ENCODE data around the gene SEMA3B.
A peak's percentile ranks its signal among the peaks of the same experiment; 100 is the strongest.
"Not testable (repeated sequence)": the region's sequence is repeated elsewhere in the genome, so short reads cannot be mapped to it uniquely, and the experiment has no call there.

SEMA3B gene

DNA sequence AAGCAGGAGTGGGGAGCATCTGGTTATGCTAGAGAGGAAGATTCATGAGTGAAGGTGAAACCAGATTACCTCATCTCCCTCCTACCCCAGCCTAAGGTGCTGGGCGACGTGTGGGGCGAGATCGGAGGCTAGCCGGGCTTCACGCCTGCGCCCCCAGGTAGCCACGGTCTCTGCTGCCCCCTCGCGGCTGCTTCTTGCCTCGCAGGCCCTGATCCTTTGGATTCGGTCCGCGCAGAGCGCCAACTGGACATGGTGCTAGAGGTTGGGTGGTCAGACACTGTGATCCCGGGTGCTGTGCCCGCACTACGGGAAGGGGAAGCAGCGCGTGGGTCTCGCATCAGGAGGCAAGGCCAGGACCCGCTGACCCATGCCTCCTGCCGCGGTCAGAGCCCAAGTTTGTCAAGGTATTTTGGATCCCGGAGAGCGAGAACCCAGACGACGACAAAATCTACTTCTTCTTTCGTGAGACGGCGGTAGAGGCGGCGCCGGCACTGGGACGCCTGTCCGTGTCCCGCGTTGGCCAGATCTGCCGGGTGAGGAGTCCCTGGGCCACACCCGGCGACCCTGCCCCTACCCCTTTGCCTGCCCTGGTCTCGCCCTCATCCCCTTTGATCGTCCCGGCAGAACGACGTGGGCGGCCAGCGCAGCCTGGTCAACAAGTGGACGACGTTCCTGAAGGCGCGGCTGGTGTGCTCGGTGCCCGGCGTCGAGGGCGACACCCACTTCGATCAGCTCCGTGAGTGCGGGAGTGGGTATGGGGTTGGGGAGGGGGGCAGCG is 4.2 kb downstream of the SEMA3B start:
- peak; percentile 75 for DNase-seq (ENCODE audit: low read depth)

- DNase-seq (ENCODE audit: low read depth) = no peak
These were observed 4.7 kb downstream of the SEMA3B start for GRCh38 chr3:50273689-50274065.

DNA sequence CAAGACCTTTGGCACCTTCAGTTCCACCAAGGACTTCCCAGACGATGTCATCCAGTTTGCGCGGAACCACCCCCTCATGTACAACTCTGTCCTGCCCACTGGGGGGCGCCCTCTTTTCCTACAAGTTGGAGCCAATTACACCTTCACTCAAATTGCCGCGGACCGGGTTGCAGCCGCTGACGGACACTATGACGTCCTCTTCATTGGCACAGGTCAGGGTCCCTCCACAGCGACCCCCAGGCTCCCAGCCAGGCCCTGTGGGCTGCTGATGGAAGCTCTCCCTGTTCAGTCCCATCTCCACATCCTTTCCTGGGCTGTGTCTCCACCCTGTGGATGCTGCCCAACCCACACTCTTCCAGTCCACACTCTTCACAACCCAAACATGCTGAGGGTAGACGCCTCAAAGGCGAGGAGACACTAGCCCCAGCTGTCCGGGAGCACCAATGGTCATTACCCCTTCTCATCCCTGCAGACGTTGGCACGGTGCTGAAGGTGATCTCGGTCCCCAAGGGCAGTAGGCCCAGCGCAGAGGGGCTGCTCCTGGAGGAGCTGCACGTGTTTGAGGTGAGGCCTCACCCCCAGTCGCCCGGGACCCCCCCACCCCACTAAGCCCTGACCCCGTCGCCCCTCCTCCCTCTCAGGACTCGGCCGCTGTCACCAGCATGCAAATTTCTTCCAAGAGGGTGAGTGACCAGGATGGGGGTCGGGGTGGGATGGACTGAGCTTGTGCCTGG is 5.6 kb downstream of the SEMA3B start:
- peak; percentile 43 for DNase-seq (ENCODE audit: low read depth)

DNA sequence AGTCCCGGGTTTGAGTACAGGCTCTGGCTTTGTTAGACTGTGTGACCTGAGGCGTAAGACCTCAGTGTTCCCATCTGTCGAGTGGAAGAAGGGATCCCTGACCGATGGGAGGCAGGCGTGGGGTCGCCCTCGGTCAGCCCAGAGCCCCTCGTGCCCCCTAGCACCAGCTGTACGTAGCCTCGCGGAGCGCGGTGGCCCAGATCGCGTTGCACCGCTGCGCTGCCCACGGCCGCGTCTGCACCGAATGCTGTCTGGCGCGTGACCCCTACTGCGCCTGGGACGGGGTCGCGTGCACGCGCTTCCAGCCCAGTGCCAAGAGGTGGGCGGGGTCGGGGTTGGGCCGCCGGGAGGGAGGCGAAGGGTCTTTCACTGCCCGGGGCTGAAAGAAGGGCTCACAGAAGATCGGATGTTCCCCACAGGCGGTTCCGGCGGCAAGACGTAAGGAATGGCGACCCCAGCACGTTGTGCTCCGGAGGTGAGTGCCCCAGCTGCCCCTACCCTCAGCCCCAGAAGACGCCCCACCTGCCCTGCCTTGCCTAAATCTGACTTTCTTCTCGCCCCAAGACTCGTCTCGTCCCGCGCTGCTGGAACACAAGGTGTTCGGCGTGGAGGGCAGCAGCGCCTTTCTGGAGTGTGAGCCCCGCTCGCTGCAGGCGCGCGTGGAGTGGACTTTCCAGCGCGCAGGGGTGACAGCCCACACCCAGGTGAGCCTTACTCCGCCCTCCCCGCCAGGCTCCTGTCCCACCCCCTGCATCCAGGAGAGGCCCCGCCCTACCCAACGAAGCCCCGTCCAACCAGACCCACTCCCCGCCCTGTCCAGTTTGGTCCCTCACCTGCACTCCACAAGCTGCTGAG is 6.4 kb downstream of the SEMA3B start:
- DNase-seq (ENCODE audit: low read depth) = no peak

GRCh38 chr3:50275996-50276761 is 7.2 kb downstream of the SEMA3B start:
- no peak for DNase-seq (ENCODE audit: low read depth)

DNA sequence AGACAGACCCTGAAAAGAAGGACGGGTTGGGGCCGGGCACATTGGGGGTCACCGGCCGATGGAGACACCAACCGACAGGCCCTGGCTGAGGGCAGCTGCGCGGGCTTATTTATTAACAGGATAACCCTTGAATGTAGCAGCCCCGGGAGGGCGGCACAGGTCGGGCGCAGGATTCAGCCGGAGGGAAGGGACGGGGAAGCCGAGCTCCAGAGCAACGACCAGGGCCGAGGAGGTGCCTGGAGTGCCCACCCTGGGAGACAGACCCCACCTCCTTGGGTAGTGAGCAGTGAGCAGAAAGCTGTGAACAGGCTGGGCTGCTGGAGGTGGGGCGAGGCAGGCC is 7.8 kb downstream of the SEMA3B start:
- DNase-seq (ENCODE audit: low read depth) = no peak

DNA sequence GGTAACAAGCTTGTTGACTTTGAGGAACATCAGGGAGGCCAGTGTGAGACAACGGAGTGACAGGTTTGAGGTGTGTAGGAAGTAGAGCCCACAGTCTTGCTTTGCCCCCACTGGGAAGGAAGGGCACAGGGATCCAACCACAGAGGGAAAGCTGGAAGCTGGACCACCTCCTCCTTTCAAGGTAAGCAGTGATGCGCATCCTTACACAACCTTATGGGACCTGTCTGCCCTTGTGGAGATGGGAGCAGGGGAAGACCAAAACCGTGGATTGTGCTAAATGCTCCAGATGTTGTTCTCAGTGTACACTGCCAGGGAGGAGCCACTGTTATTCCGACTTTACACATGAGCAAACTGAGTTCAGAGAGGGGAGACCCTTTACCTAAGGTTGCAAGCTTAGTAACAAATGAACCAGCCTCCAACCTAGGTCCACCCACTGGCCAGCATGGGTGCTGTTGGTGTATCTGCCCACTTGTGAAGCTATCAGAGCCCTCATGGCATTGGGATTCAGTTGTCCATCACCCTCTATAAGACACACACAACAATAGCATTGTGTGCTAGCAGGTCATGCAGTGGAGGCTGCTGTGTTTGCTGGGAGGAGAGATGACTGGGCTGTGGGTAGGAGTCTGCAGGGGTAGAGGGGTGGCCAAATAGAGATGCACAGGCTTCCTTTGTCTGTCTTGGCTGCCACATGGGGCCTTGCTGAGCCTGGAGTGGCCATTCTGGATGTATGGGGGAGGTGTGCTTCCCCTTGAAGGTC is 9.4 kb downstream of the SEMA3B start:
- DNase-seq (ENCODE audit: low read depth) = no peak

GRCh38 chr3:50278880-50279224 is 9.9 kb downstream of the SEMA3B start, which contains the start of gene LSMEM2:
TSS of gene LSMEM2 (plus strand) at chr3:50279087. CDS start at chr3:50279114, 27 bp downstream.
- DNase-seq (ENCODE audit: low read depth) = no peak

DNA sequence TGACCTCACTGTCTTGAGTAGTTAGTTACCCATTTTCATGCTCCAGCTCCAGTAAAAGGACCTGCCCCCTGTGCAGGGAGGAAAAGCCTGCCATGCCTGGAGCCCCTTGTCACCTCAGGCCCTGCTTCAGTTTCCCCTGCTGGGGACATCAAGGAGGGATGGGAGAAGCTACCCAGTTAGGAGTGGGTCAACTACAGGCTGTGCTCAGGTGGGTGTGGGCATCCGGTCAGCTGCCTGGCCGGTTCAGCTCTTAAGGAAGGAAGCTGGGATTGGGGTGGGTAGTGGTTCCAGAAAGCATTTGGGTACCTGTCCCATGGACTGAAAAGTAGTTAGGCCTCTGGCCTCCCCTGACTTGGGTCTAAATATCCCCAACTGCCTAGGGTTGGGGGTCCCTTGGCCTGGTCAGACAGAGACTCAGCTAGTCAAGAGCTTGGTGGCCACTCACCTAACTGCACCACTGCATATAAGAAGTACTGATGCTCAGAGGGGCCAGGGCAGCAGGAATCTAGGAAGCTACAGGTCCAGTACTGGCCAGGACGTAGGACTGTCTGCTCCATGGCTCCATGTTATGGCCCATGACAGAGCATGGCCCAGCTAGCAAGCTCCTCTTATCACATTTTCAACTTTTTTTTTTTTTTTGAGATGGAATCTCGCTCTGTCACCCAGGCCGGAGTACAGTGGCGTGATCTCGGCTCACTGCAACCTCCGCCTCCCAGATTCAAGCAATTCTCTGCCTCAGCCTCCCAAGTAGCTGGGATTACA is 10.5 kb downstream of the SEMA3B start:
- no peak for DNase-seq (ENCODE audit: low read depth)

- DNase-seq (ENCODE audit: low read depth) = not testable (repeated sequence)
These were observed 15.2 kb downstream of the SEMA3B start for GRCh38 chr3:50284121-50284520.

GRCh38 chr3:50286322-50287227 is 17.6 kb downstream of the SEMA3B start:
- no peak for DNase-seq (ENCODE audit: low read depth)

- no peak for DNase-seq (ENCODE audit: low read depth)
These were observed 18.3 kb downstream of the SEMA3B start for GRCh38 chr3:50287262-50287661.

DNA sequence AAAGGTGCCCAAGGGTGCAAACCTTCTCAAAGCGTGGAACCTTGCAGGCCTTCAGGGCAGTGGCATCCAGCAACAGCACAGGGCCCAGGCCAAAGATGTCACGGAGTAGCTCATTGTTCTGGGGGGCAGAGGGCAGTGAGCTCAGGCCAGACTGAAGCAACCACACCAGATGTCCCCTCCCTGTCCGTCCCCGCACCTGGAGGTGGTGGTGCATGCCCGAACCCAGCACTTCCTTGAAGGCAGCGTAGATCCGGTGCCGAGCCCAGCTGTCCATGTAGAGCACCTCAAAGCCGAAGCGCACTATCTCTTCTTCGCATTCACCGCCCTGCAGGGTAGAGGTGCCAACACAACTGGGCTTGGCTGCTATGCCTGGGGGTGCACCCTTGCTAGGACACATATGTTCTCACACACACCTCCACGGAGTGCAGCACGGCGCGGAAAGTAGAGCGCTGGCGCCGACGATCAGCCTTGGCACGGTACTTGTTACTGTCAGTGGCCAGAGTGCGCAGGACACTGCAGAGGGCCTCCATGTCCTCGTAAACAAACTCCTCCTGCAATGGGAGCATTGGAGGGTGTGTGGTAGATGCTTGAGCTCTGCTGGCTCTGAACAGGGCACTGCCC is 19.6 kb downstream of the SEMA3B start:
- no peak for DNase-seq (ENCODE audit: low read depth)

GRCh38 chr3:50289130-50289529 is 20.2 kb downstream of the SEMA3B start:
- DNase-seq (ENCODE audit: low read depth) = no peak

DNA sequence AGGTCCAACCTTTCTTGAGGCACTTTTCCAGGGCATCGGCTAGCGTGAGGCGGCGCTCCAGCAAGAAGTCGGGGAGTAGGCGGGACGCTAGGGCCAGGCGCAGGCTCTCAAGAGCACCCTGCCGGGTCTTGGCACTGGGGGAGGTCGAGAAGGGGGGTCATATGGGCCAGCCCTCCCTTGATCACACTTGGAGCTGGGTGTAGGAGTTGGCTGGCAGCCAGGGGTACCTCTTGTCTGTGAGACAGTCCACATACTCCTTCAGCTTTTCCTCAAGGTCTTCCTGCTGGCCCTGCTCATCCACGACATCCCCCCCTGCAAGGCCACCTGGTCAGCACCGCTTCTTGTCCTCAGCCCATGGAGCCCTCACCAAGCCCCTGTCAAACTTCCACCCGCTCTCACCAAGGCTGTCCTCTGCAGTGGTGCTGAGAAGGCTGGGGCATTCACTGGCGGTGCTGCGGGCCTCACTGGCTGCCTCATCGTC is 21.3 kb downstream of the SEMA3B start:
- DNase-seq (ENCODE audit: low read depth) = no peak

DNA sequence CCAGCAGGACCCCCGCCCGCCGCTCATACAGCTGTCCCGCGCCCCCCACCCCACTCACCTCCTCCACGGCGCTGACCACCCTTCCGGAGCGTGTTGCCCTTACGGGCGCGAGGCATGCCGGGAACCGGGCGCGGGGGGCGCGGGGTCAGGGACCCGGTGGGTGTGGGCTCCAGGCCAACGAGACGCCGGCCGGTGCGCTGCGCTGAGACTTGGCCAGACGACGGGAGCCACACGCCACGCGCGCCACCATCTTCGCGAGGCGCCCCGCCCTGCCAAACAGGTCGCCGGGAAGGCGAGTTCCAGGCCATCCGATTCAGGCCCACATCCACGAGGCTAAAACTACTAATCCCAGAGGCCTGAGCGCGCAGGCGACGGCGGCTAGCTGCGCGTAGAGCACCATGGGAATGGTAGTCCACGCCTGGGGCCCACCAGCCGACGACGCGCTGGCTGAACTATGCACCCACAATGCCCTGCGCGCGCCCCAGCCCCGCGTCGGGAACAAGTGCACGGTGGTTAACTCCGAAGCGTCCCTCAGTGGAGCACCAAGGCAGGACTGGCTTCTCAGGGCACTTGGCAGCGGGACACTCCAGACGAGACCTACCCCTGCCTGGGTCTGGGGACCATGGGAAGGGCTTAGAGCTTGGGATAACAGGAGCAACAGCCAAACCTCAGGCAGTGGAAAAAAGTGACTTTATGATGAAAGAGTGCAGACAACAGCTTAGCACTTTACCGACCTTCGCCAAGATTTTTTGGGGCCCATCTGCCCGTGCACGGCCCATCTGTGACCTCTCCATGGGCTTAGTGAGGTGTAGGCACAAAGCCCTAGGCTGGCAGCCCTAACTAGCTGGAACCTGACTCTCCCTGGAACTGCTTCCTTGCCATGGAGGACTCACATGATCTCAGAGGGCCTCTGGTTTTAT is 23.5 kb downstream of the SEMA3B start, which contains the start of gene IFRD2:
Gene IFRD2, minus strand, starts transcription at position 271 of the 920 bp plus-strand sequence. Its CDS starts 155 bp downstream, at position 116.
- DNase-seq (ENCODE audit: low read depth) = peak; percentile 92

GRCh38 chr3:50293079-50293801 is 24.3 kb downstream of the SEMA3B start:
- DNase-seq (ENCODE audit: low read depth) = no peak

Measured in activated T-helper 1 cell treated with Interleukin-2 at 50 U/mL for 16 hours (primary cell).